HL-60 (cell line): ENCODE measurements around the gene RAP1A.
"Not testable (repeated sequence)": the region's sequence is repeated elsewhere in the genome, so short reads cannot be mapped to it uniquely, and the experiment has no call there.

Experiments
- DNase-seq, 2 experiments: peaks; one replicate each; pipeline ENCODE4 v3.0.0-alpha.2; 2010 to 2020; ENCODE audit warnings: low read depth in 1 of 2, low spot score in 1 of 2
- H3K27ac ChIP-seq: fragments of 250-450 bp; sonication (Bioruptor Pico); replicated peaks from 2 replicates; pipeline ENCODE4 v1.5.1; 2020; ENCODE audit warnings: mild to moderate bottlenecking, moderate library complexity
- H3K27me3 ChIP-seq: fragments of 250-450 bp; sonication (Bioruptor Pico); 2 replicates; pipeline ENCODE4 v1.5.1; 2021; ENCODE audit warnings: mild to moderate bottlenecking, moderate library complexity; ENCODE audit not compliant: insufficient read depth, poor library complexity, severe bottlenecking
- H3K4me3 ChIP-seq: replicated peaks from 2 replicates; pipeline ENCODE4 v1.5.1; 2011; ENCODE audit warnings: mild to moderate bottlenecking, control low read depth, low read length; ENCODE audit not compliant: insufficient read depth
- CTCF ChIP-seq: IDR thresholded peaks from one replicate; pipeline ENCODE4 v1.5.1; 2011; ENCODE audit warnings: low read length, control low read depth, inconsistent platforms; ENCODE audit not compliant: insufficient read depth
- GABPA ChIP-seq: IDR thresholded peaks from 2 replicates; pipeline ENCODE4 v1.6.1; 2012; ENCODE audit warnings: low read depth
- POLR2AphosphoS5 ChIP-seq: IDR thresholded peaks from 2 replicates; pipeline ENCODE4 v1.6.1; 2012; ENCODE audit warnings: low read depth
- REST ChIP-seq: IDR thresholded peaks from 2 replicates; pipeline ENCODE4 v1.6.1; 2012; ENCODE audit warnings: low read depth; ENCODE audit not compliant: insufficient replicate concordance
- SPI1 ChIP-seq: IDR thresholded peaks from 2 replicates; pipeline ENCODE4 v1.6.1; 2012; ENCODE audit warnings: low read depth, mild to moderate bottlenecking, borderline replicate concordance

Gene RAP1A

GRCh38 chr1:111738436-111739193 is 119.0 kb downstream of the RAP1A start:
- TF ChIP-seq REST (no peak), SPI1 (no peak), CTCF (no peak), GABPA (no peak), POLR2AphosphoS5 (no peak)
- DNase-seq, result peak in 1 of 2 experiments; percentile 45
- H3K4me3 ChIP-seq, result peak overlapping the region; percentile 52
- peak overlapping the region; percentile 32 for H3K27ac ChIP-seq
- H3K27me3 ChIP-seq, result peaks cover 11% of the 10 kb centered on the region

GRCh38 chr1:111739194-111739924 is 119.8 kb downstream of the RAP1A start, which contains the start of gene INKA2:
TSS of gene INKA2 (minus strand) at chr1:111739395. CDS start at chr1:111739242, 153 bp downstream.
- DNase-seq, result peak; percentile 80 to 92
- Histone ChIP-seq H3K4me3 (peak within 1 kb of the TSS; percentile 52), H3K27me3 (peaks cover 11% of the 10 kb centered on the region), H3K27ac (peak within 1 kb of the TSS; percentile 32)
- TF ChIP-seq GABPA (no peak), POLR2AphosphoS5 (peak; percentile 46; the same call in 1 of the 2 replicates)

GRCh38 chr1:111739925-111740765 is 120.6 kb downstream of the RAP1A start:
- TF ChIP-seq REST (no peak), GABPA (no peak), POLR2AphosphoS5 (no peak), SPI1 (no peak), CTCF (no peak)
- Histone ChIP-seq H3K27me3 (peaks cover 11% of the 10 kb centered on the region), H3K27ac (peak overlapping the region; percentile 13; the same call in 1 of the 2 replicates), H3K4me3 (peak overlapping the region; percentile 52)
- DNase-seq, result no peak

- not testable (repeated sequence) for H3K4me3 ChIP-seq, DNase-seq, H3K27ac ChIP-seq
- H3K27me3 ChIP-seq, result peaks cover 11% of the 10 kb centered on the region
Measured at GRCh38 chr1:111742292-111742691, 122.7 kb downstream of the RAP1A start.
